ENCODE results near the gene CHST14.

Gene CHST14

GRCh38 chr15:40493089-40493840 lies 22.5 kb downstream of the CHST14 start:
- no peak for DNase-seq (ENCODE audit: low spot score)

DNA sequence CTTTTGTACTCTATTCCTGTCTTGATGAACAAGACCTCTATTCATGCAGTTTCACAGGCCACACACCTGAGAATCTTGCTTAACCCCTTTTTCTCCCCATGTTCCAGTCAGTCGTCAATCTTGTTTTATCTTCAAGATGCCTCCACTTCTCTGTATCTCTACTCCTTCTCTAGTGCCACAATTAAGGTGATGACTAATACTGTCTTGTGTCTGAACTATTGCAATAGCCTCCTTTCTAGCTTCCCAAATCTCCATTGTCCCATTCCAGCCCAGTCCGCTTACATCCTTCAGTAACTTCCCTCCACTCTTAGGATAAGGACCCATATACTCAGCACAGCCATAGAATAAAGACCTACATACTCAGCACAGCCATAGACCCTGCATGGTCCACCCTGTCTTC lies 24.7 kb downstream of the CHST14 start:
- no peak for DNase-seq (ENCODE audit: low spot score)

DNA sequence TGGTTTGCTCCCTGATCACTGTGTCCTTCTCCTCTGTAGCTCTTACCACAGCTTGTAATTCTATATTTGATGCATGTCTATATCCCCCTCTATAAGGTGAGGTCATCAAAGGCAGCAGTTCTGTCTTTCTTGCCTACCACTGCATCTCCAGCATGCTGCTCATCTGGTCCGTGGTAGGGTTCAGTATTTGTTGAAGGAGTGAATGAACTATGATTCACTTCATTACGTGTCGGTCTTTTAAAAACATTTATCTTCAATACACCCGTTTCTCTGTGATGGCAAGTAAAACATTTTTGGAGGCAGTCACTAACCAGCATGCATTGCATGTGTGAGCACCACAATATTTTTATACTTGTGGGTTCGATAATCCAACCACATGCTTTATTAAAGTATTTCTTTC lies 27.6 kb downstream of the CHST14 start:
- DNase-seq (ENCODE audit: low spot score), result peak; percentile 47

GRCh38 chr15:40498891-40499290 lies 28.1 kb downstream of the CHST14 start:
- DNase-seq (ENCODE audit: low spot score), result no peak

GRCh38 chr15:40499931-40500330 lies 29.1 kb downstream of the CHST14 start:
- no peak for DNase-seq (ENCODE audit: low spot score)

DNA sequence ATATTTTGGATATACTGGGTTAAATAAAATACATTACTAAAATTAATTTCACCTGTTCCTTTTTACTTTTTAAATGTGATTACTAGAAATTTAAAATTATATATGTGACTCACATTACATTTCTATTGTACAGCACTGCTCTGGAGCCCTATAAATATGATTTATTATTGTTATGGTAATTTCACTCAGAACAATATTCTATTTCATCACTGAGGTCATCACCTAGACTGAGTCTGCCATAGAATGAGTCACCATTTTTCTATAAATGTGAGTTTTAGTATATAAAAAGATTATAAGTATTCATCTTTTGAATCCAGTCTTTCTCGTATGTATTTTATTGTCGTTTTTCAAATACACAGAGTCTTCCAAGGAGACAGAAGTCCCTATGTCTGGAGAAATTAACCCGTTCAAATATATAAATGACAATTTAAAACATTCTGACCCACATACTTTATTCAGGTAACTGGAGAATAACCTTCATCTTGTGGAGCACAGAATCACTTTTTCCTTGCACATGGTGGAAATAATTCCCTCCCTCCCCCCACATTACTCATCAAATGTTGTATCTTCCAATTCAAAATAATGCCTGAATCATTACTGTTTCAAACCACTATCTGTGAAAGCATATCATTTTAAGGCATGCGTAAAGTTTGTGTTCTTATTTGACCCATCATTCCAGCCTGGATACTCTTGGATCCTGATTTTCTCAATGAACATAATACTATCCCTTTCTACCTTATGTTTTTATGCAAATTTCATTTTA lies 30.0 kb downstream of the CHST14 start:
- DNase-seq (ENCODE audit: low spot score), result peak; percentile 34

DNA sequence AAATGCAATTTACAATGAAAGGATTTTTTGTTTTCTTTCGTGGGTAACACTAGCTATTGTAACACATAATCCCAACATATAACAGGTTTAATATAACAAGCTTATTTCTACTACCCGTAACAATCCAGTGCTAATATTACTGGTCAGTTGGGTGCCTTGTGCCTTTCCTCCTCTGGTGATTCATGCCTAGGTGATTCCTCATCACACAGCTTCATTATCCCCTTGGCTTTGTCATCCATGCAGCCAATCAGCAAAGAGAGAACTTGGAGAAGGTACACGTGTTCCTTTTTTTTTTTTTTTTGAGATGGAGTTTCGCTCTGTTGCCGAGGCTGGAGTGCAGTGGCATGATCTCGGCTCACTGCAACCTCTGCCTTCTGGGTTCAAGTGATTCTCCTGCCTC lies 30.7 kb downstream of the CHST14 start:
- no peak for DNase-seq (ENCODE audit: low spot score)

DNA sequence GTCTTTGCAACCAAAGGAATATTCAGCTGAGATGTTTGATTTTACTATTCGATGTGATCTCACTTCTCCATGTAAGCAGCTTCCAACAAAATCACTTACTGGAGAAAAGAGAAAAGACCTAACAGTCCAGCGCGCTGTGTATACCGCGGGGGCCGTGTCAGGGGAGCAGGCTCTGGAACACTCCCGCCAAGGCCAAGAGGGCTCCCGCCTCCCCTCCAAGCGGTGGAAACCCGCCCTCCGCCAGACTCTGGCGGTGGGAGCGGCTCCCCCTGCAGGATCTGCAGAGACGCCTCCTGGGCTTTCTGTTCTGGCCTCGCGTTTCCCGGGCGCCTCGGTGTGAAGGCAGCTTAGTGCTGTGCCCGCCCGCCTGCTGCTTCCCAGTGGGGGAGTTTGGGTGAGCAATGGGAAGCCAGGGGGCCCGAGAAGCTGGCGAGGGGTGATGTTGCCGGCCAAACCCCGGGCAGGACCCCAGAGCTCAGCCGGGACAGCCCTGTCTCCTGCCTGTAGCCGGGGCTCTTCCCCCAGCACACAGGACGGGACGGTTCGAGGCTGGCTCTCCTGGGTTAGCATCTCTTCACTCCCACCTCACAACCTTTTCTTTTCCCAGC lies 36.3 kb downstream of the CHST14 start:
- DNase-seq (ENCODE audit: low spot score), result peak; percentile 93

DNA sequence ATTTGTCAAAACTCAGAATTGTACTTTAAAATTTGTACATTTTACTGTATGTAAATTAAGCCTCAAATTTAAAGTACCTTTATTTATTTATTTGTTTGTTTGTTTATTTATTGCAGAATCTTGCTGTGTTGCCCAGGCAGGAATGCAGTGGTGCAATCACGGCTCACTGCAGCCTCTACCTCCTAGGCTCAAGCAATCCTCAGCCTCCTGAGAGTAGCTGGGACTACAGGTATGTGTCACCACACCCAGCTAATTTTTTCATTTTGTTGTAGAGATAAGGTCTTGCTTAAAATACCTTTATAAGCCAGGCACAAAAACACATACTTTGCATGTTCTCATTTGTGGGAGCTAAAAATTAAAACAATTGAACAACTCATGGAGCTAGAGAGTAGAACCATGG lies 37.4 kb downstream of the CHST14 start:
- no peak for DNase-seq (ENCODE audit: low spot score)

- no peak for DNase-seq (ENCODE audit: low spot score)
These were observed 39.4 kb downstream of the CHST14 start for GRCh38 chr15:40510201-40510600.

GRCh38 chr15:40511093-40511471 lies 40.3 kb downstream of the CHST14 start:
- no peak for DNase-seq (ENCODE audit: low spot score)

DNA sequence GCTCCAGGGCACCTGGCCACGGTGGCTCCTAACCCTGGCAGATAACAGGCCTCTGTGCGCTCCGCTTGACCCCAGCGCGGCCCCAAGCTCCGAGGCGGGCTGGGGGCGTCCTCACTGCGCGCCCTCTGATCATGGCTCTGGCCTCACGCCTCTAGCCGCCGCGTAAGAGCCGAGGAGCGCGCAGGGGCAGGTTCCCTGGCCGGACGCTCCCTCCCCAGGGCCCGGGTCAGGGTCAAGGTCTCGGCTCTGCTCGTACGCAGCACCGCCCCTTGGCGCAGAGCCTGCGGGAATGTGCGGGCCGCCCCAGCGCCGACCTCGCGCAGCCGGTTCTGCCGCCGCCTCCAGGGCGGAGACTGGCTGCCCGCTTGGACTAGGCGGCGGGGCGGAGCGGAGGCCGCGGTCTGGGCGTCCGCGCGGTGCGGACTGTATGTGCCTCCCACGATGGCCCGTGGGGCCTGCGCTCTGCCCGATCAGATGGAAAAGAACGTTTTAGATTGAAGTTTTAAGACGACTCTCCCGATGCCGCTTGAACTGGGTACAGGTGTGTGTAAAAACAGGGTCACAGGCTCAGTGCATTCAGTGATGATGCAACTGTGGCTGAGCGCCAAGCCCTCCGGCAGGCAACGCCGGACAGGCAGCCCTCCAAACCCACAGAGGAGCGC lies 40.8 kb downstream of the CHST14 start:
- DNase-seq (ENCODE audit: low spot score), result peak; percentile 91

DNA sequence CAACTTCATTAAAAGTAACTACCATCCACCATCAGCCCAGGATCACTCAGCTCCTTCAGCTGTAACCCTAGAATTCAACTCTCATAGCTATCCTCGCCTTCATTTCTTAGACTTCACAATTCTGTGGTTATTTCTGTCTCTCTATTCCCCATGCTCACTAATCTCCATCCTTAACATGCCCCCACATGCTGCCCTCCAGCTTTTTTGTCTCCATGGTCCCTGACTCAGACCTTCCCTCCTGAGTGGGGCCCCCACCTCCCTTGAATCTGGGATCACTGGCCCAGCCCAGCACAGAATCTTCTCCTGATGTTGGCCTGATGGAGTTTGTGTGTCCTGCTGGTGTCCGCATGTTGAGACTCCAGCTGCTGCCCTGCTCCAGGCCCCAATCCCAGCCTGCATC lies 41.7 kb downstream of the CHST14 start:
- no peak for DNase-seq (ENCODE audit: low spot score)

DNA sequence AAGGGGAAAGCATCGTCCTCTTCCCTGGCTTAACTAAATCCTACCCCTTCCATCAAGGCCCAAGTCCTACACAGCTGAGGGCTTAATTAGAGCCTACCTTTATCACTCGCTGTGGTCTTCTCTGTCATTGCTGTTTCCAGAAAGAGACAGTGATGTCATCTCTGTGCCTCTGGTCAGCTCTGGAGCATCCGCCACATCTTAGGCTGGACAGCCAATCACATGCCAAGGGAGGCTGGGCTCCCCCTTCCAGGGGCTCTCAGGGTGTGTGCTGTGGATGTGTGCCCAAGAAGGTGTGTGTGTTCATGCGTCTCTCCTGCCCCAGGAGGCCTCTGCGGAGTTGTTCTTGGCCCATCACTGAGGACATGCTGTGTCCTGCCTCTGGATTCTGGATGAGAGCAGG lies 42.8 kb downstream of the CHST14 start:
- DNase-seq (ENCODE audit: low spot score), result no peak

GRCh38 chr15:40516322-40516721 lies 45.5 kb downstream of the CHST14 start:
- DNase-seq (ENCODE audit: low spot score), result no peak
